Measurements from ENCODE around the gene WDR44.
"Not testable (repeated sequence)": the region's sequence is repeated elsewhere in the genome, so short reads cannot be mapped to it uniquely, and the experiment has no call there.

WDR44 gene

GRCh38 chrX:118345464-118346257 is at the start of gene WDR44:
TSS of gene WDR44 (plus strand) at chrX:118346106. CDS start at chrX:118346504, 398 bp downstream.
- peak; percentile 85 for DNase-seq

- not testable (repeated sequence) for DNase-seq
Observed at GRCh38 chrX:118305827-118306226, 40.1 kb upstream of the WDR44 start.

- no peak for DNase-seq
Observed at GRCh38 chrX:118315529-118315928, 30.4 kb upstream of the WDR44 start.

GRCh38 chrX:118324588-118324987 is 21.3 kb upstream of the WDR44 start:
- DNase-seq: no peak

GRCh38 chrX:118325453-118325852 is 20.5 kb upstream of the WDR44 start:
- no peak for DNase-seq

GRCh38 chrX:118329175-118329574 is 16.7 kb upstream of the WDR44 start:
- no peak for DNase-seq

- no peak for DNase-seq
Observed at GRCh38 chrX:118337687-118338086, 8.2 kb upstream of the WDR44 start.

- DNase-seq: no peak
Observed at GRCh38 chrX:118338930-118339329, 7.0 kb upstream of the WDR44 start.

- no peak for DNase-seq
Observed at GRCh38 chrX:118345045-118345463, 852 bp upstream of the WDR44 start.

GRCh38 chrX:118346258-118347094 is 570 bp downstream of the WDR44 start:
- peak; percentile 14 to 24 for DNase-seq

GRCh38 chrX:118347131-118347530 is 1.2 kb downstream of the WDR44 start:
- no peak for DNase-seq

- DNase-seq: no peak
Observed at GRCh38 chrX:118347736-118348135, 1.8 kb downstream of the WDR44 start.

- no peak for DNase-seq
Observed at GRCh38 chrX:118348186-118348810, 2.4 kb downstream of the WDR44 start.

- no peak for DNase-seq
Observed at GRCh38 chrX:118349188-118349587, 3.3 kb downstream of the WDR44 start.

- no peak for DNase-seq
Observed at GRCh38 chrX:118350221-118350620, 4.3 kb downstream of the WDR44 start.

- no peak for DNase-seq
Observed at GRCh38 chrX:118350706-118351105, 4.8 kb downstream of the WDR44 start.

- DNase-seq: no peak
Observed at GRCh38 chrX:118352566-118352965, 6.7 kb downstream of the WDR44 start.

- DNase-seq: no peak
Observed at GRCh38 chrX:118353081-118353850, 7.4 kb downstream of the WDR44 start.

GRCh38 chrX:118355225-118355920 is 9.5 kb downstream of the WDR44 start:
- no peak for DNase-seq

- DNase-seq: no peak
Observed at GRCh38 chrX:118356154-118356701, 10.3 kb downstream of the WDR44 start.

GRCh38 chrX:118360429-118361125 is 14.7 kb downstream of the WDR44 start:
- no peak for DNase-seq
